HG03159 (cell line): ENCODE results near the gene RPL37A.

Experiments
- ATAC-seq: cut with Tn5 transposase; IDR thresholded peaks from one replicate; pipeline ENCODE4 v1.9.1; 2021; ENCODE audit warnings: mild to moderate bottlenecking, moderate library complexity; ENCODE audit not compliant: unreplicated experiment

Gene RPL37A

GRCh38 chr2:216546241-216546640 lies 47.6 kb downstream of the RPL37A start:
- ATAC-seq = no peak

- ATAC-seq = no peak
Measured at GRCh38 chr2:216546641-216547403, 48.2 kb downstream of the RPL37A start.

DNA sequence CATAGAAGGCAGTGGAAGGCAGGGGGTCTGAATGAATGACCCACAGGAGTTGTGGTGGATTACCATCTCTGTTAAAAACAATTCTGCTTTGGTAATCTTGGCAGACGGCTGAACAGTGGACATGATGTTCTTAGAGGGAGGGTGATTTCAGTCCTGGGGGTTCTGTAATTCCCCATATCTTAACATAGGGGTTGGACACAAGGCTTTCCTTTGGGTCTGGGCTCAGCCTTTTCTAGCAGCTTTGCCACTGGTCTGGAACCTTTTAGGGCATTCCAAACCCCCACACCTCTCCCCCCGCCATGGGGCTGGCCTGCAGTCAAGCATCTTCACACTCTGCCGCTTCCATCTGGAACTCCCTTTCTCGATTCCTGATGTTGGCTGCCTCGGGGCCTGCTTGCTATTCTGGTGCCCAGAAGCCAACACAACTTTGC lies 50.3 kb downstream of the RPL37A start:
- ATAC-seq = no peak

GRCh38 chr2:216549926-216550690 lies 51.5 kb downstream of the RPL37A start:
- no peak for ATAC-seq

DNA sequence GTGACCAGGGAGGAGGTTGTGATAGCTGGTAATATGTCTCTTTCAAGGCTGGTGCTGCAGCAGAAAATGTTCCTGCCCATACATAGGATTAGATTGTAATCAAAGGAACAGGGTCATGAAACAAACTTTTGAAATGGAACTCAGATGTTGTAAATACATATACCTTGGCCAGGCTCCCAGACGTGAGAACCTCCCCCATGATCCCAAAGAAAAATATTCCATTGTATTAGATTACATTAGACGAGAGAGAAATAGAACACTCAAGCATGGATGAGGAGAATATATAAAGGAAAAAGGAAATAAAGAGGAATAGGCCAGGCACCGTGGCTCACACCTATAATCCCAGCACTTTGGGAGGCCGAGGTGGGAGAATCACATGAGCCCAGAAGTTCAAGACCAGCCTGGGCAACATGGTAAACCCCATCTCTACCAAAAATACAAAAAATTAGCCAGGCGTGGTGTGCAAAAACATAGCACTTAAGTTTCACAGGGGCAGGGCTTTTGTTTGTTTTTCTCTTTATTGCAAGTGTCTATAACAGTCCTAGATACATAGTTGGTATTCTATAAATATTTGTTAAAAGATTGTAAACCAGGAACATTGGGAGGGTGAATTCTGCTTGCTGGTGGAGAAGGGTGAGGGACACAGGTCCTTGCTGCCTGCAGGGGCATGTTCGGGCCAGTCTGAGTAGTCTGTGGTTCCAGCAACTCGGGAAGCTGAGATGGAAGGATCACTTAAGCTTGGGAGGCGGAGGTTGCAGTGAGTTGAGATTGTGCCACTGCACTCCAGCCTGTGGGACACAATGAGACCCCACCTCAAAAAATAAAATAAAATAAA lies 52.8 kb downstream of the RPL37A start:
- ATAC-seq = no peak

DNA sequence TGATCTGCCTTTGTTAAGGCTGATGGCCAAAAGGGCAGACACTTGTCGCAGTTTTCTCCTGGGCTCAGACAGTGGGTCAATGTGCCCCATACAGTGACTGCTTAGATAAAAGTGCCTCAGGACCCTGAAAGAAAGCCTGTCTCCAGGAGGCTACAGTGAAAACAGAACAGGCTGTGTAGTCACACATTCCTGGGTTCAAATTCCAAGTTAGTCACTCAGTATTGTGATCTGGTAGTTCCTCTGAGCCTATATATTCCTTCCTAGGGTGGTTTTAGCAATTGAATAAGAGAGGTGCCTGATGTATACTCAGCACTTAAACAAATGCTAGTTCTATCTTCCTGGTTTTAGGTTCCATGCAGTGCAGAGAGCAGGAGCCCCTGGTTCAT lies 54.4 kb downstream of the RPL37A start:
- no peak for ATAC-seq
